Activated T-cell treated with anti-CD3 and anti-CD28 coated beads for 4 hours (primary cell): ENCODE measurements around the gene OVCA2.

ENCODE experiments used
- DNase-seq: peaks from one replicate; pipeline ENCODE4 v3.0.0-alpha.2; 2020

OVCA2 gene

GRCh38 chr17:2015314-2015713 lies 26.5 kb upstream of the OVCA2 start:
- DNase-seq = no peak

DNA sequence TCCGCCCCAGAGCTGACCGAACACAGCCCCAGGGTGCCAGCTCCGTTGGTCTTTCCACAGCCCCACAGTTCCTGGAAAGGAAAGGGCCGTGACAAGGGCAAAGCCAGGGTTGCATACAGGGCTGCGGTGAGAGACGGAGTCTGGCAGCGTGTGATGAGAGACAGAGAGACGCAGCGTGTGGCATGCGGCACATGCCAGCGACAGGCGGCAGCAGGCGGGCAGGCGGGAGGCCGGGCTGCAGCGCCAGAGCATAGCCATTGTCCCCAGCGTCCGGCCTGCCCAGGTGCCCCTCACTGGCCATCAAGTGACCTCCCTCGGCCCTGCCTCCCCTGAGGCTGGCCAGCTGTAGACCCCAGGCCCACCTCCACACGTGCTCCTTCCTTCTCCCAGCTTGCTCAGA lies 25.3 kb upstream of the OVCA2 start:
- no peak for DNase-seq

DNA sequence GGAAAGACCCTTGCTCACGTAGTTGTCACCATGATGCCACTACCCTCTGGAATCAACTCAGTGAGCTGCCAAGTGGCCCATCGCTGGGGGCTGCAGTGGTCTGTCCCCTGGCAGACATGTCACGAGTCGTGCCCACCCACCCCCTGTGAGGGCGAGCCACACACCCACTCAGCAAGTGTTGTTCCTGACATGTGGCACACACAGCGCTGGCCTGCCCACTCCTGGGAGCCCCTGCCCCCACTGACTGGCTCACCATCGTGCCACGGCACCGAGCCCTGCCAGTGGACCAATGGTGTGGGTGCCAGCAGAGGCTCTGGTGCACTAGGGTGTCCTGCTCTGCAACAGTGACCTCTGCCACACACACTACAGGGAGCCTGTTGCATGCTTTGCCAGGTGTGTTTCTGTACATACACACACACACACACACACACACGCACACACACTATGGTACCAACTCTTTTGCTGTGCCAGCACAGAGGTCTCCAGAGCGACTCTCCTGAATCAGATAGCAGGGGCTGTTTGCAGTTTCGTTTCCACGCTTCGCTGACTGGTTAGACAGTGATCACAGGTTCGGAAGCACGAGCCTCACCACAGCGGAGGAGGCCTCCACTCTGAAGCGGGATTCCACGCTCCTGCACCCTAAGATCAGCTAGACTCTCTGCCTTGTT lies 24.4 kb upstream of the OVCA2 start:
- DNase-seq = no peak

DNA sequence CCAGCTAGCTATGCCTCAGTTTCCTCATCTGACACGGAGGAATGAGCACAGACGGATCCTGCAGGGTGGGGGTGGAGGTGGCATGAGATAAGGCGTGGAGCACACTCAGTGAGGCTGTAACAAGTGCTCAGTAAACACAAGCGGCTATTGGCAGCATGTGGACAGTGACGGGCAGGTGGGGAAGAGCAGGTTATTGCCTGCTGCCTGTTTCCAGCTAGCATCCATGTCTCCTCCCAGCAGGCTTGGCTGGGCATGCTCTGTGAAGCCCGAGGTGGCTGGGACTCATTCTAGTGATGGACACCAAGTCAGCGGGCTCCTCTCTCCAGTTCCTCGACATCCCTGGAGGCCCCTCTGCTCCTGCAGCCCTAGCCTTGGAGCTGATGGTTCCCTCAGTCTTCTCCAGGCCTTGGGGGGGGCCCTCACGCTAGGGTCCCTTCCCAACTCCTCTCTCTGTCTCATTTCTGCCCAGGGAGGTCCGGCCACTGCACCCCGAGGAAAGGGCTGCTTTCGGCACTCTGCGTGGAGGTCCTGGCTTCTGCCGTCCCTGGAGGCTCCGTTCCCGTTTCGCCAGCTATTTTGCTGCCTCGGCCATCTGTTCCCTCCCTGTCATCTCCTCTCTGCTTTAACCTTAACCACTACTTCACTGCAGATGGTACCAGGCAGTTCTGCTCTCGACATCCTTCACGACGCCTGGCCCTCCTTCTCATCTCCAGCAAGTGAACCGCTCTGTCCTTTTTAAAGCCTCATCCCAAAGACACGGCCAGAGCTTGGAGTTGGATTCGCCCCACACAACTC lies 22.9 kb upstream of the OVCA2 start:
- no peak for DNase-seq

DNA sequence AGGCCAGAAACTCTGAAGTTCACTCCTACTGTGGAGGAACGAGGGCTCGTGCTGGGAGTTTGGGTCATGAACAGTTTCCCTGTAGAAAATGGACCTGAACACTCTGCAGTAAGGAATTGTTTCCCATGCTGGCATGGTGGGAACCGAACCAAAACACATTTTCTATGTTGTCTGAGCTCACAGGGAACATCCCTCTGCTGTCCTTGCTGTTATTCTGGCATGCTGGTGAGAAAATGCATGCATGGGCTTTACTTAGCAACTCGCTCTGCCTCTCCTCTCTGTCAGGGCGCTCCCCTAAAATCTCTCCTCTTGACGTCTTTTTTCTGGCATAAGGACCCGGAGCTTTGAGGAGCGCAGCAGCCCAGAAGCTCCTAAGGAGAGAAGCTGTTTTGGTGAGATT lies 22.1 kb upstream of the OVCA2 start:
- DNase-seq = no peak

GRCh38 chr17:2020721-2021120 lies 21.1 kb upstream of the OVCA2 start:
- no peak for DNase-seq

DNA sequence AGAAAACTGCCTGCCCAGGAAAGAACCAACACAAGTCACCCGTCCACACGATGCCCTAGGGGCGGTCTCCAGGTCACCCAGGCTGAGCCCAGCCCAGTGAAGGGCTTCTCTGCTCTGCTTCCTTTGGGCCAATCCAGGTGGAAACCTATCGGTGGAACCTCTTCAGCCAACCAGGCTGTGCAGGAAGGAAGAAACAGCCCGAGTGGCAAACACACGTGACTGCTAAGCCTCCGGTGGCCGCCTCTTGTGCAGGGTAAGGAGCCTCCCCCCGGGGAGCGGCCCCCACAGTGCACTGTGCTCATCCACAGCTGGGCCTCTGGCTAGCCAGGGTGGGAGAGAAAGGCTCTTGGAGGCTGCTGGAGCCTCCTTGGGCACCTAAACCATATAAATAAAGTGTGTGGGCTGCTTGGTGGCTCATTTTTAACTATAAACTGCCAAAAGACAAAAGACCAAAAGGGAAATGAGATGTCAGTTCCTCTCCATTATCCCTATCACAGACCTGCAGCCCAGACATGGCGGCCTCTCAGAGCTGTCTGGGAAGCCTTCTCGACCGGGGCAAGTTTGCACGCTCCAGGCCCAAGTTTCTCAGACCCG lies 19.1 kb upstream of the OVCA2 start:
- DNase-seq = no peak

- no peak for DNase-seq
Measured at GRCh38 chr17:2023256-2023655, 18.6 kb upstream of the OVCA2 start.

GRCh38 chr17:2023692-2024571 lies 17.9 kb upstream of the OVCA2 start:
- peak; percentile 28 for DNase-seq

GRCh38 chr17:2024572-2025219 lies 17.1 kb upstream of the OVCA2 start:
- no peak for DNase-seq

GRCh38 chr17:2025220-2025621 lies 16.6 kb upstream of the OVCA2 start, which contains the start of gene RTN4RL1:
Gene RTN4RL1 (minus strand): TSS chr17:2025334. CDS start chr17:2024865, 469 bp downstream.
- peak; percentile 66 for DNase-seq

DNA sequence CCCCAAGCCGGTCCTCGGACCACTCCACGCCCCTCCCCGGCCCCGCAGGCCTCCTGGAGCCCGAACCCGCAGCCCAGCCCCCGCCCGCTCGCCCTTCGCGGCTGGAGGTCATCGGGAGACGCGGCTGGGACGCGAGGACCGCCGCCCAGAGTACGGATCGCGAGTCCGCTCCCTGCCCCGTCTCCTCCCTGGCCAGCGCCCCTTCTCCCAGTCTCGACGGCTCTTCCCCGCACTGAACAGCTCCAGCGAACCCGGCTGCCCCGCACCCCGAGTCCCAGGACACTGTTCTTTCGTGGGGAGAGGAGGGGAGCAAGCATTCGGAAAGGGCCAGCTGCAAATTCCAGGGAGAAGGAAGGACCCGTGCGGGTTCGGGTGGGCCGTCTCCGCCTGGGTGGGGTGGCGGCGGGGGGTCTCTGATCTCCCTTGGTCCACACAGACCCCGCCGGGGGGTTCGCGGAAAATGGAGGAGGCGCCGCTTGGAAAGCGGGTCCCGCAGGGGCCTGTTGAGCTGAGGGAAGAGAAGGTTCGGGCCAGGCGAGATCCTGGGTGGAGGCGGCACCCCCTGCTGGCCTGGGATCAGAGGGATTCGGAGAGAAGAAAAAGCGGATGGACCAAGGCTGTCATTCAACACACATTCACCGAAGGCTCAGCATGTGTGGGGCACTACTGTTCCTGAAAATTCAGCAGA lies 16.1 kb upstream of the OVCA2 start:
- no peak for DNase-seq

GRCh38 chr17:2027528-2028233 lies 14.1 kb upstream of the OVCA2 start:
- no peak for DNase-seq

GRCh38 chr17:2028234-2028614 lies 13.6 kb upstream of the OVCA2 start:
- no peak for DNase-seq

- no peak for DNase-seq
Measured at GRCh38 chr17:2028737-2029136, 13.1 kb upstream of the OVCA2 start.

DNA sequence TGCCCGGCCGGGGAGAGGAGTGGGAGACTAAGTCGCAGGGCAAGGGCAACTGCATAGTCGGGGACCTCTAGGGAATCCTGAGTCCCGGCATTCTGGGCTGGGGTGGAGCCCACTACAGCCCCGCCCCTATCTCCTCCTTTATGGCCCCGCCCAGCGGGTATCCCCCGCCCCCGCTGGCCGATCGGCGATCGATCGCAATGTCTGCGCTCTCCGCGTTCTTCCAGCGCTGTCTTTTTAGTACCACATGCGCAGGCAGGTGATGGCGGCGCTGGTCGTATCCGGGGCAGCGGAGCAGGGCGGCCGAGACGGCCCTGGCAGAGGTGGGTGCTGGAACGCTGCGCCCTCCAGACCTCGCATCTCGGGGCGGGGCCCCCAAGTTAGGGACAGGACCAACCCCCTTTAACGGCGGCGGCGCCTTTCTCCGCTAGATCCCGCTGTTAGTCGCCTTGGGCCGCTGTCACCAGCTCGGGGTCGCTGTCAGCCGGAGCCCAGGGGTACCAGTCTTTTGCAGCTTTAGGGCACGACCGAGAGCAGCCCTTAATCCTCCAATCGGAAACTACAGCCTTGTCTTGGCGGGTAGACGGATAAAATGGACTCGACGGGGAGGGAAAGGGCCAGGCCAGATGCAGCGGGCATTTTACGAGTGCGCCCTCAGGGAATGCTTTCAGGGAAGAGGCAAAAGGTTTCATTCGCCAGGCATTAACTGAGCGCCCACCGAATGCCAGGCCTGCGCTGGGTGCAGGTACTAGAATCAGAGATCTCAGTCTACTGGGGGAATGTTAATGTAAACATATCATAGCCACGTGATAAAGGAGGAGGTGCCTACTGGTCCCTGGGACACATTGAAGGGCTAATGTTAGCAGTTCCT lies 11.7 kb upstream of the OVCA2 start, which contains the start of gene DPH1:
Gene DPH1 (plus strand): TSS at position 243 of the 868 bp plus-strand sequence. CDS start 17 bp downstream, at position 260.
- peak; percentile 86 for DNase-seq

- DNase-seq = peak; percentile 35
Measured at GRCh38 chr17:2030779-2031163, 11.1 kb upstream of the OVCA2 start.

GRCh38 chr17:2033153-2033552 lies 8.7 kb upstream of the OVCA2 start:
- no peak for DNase-seq

DNA sequence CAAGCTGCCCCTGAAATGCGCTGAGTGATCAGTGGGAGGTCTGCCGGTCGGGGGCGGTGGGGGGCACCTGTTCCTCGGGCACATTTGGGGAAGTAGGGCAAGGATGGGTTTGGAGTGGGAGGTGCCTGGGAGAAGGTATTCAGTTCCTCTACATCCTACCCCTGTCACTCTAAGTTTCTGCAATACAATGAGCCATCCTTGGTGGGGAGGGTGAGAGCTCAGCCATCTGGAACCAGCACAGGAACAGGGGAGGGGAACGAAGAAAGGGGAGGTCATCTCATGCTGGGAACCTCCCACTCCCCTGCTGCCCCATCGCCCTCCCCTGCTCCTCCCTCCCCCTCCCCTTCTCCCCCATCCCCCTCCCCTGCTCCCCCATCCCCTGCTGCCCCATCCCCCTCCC lies 7.7 kb upstream of the OVCA2 start:
- DNase-seq = no peak
